ENCODE results near the gene C1S. TPM values are rescaled to one million over a fixed set of nuclear protein-coding genes. Genes with fewer than 3 reads are reported as not detected.

The C1S gene
- total RNA-seq, 2 donors from 2014 or later = 35.8 to 97.2 TPM

DNA sequence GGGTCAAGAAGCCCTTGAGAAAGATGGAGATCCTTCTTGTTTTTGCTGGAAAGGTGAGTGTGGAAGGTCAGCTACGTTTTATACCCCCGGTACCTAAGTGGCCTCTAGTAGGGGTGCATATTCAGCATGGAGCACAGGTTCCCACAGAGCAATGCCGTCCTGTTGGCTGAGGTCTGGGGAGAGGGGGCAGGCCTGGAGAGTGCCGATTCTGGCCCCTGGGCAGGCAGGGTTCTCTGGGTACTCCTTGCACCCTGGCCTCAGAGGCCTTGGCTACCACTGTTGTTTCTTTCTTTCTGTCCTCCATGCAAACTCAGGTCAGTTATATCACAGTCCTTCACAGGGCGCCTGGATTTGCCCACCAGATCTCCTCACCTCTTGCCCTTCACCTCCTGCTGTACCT is 59.6 kb downstream of the C1S start:
- no peaks in the 10 kb centered on the region for H3K36me3 ChIP-seq
- intact Hi-C loops (cut with DNase I) = no loop called here
- no peak for TF ChIP-seq CTCF (IDR thresholded peaks at IDR 0.05)
- H3K27ac ChIP-seq = no peak overlapping the region
- no peaks in the 10 kb centered on the region for H3K9me3 ChIP-seq
- H3K27me3 ChIP-seq = no peaks in the 10 kb centered on the region
- H3K9ac ChIP-seq (ENCODE audit: low read depth in 2 of 2, low read length in 2 of 2) = no peak overlapping the region
- H3K4me1 ChIP-seq = no peaks in the 10 kb centered on the region
- DNase-seq = no peak
- no peak overlapping the region for H3K4me3 ChIP-seq

Other genes with a start within 250 kb of the C1S start
- gene GPR162, start 238.9 kb upstream of the C1S start, total RNA-seq = 1 to 10 TPM; 1.9 to 2.7 TPM
- gene P3H3, start 232.3 kb upstream of the C1S start, total RNA-seq = 1 to 10 TPM; 4.4 to 5.3 TPM
- gene GNB3, start 219.8 kb upstream of the C1S start, total RNA-seq = under 1 TPM; 0.62 to 0.72 TPM
- 10 to 100 TPM; 11.4 to 63.7 TPM for gene CDCA3, start 209.4 kb upstream of the C1S start, total RNA-seq
- 100 to 1,000 TPM in 1 of 2 donors, 10 to 100 TPM in 1; 82.6 to 132 TPM for gene USP5, start 208.6 kb upstream of the C1S start, total RNA-seq
- 1,000 to 10,000 TPM; 1,097 to 1,106 TPM for gene TPI1, start 193.2 kb upstream of the C1S start, total RNA-seq
- 10 to 100 TPM in 1 of 2 donors, 1 to 10 TPM in 1; 8.4 to 19.8 TPM for gene SPSB2, start 187.4 kb upstream of the C1S start, total RNA-seq
- gene LRRC23, start 155.9 kb upstream of the C1S start, total RNA-seq = 1 to 10 TPM; 7.3 to 8.0 TPM
- gene ENO2, start 146.1 kb upstream of the C1S start, total RNA-seq = 10 to 100 TPM in 1 of 2 donors, 1 to 10 TPM in 1; 7.6 to 15.7 TPM
- gene ATN1, start 132.8 kb upstream of the C1S start, total RNA-seq = 100 to 1,000 TPM in 1 of 2 donors, 10 to 100 TPM in 1; 67.5 to 103 TPM
- not detected for gene RNU7-1, start 116.9 kb upstream of the C1S start, total RNA-seq
- gene C12orf57, start 116.7 kb upstream of the C1S start, total RNA-seq = 100 to 1,000 TPM; 114 to 206 TPM
- gene PTPN6, start 109.4 kb upstream of the C1S start, total RNA-seq = 10 to 100 TPM; 44.8 to 48.1 TPM
- 100 to 1,000 TPM; 233 to 323 TPM for gene PHB2, start 90.1 kb upstream of the C1S start, total RNA-seq
- gene EMG1, start 89.8 kb upstream of the C1S start, total RNA-seq = 10 to 100 TPM; 27.2 to 62.3 TPM
- gene LPCAT3, start 42.2 kb upstream of the C1S start, total RNA-seq = 10 to 100 TPM; 71.8 to 77.9 TPM
- gene C1R, start 31.7 kb downstream of the C1S start, total RNA-seq = 100 to 1,000 TPM in 1 of 2 donors, 10 to 100 TPM in 1; 40.1 to 104 TPM
- gene C1RL, start 48.5 kb downstream of the C1S start, total RNA-seq = 10 to 100 TPM; 39.5 to 39.7 TPM
- 1 to 10 TPM; 2.4 to 3.7 TPM for gene RBP5, start 68.2 kb downstream of the C1S start, total RNA-seq
- 10 to 100 TPM; 13.6 to 17.0 TPM for gene CLSTN3, start 69.7 kb downstream of the C1S start, total RNA-seq
- gene PEX5, start 129.0 kb downstream of the C1S start, total RNA-seq = 10 to 100 TPM; 31.4 to 35.4 TPM
- gene ACSM4, start 243.4 kb downstream of the C1S start, total RNA-seq = not detected

Measured in colonic mucosa (tissue), 4 donors.